Stimulated activated CD4-positive, alpha-beta T cell treated with anti-CD3 and anti-CD28 coated beads, Interleukin-1b, Interleukin-23, amount 100 ng/mL, for 24 hours (primary cell): Measurements from ENCODE around the gene COL1A1.

ENCODE experiments used
- DNase-seq, 4 experiments: peaks; one replicate each; pipeline ENCODE4 v3.0.0-alpha.2; 2020; ENCODE audit warnings: low read depth in 4 of 4, low spot score in 1 of 4

COL1A1 gene

DNA sequence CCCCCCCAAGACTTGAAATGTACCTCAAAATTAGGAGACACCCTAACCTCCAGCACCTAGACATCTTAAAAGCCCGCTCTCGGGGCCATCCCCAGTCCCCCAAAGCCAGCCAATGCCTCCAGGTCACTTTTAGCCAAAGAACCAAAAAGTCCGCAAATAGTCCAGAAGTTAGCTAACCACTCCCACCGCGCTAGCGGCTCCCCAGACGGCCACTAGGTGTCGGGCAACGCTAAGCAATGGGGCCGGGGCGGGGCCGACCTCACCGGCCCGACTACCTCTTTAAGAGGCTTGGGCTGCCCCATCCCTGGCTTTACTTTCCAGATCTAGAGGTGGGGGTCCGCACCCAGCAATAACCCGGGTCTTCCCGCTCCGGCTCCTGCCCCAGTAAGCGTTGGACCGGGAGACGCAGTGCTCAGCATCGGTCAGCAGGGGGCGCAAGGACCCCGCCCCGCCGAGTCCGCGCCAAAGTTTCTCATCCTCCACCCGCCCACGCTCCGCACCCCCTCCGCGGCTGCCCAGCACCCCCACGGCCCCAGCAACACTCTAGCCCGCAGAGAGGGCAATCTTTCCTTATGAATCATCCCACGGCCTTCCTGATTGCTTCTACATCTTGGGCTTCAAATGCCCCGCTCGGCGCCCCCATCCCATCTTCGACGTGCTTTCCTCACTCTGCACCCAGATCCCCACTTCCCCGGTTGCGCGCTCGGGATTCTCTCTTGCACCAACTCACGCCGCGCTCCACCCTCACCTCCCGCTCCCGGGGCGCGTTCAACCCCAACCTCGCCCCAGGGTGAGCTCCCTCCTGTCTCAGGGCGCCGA is 765 bp downstream of the COL1A1 start:
- DNase-seq = peak; percentile 59 to 74 (median 70)

DNA sequence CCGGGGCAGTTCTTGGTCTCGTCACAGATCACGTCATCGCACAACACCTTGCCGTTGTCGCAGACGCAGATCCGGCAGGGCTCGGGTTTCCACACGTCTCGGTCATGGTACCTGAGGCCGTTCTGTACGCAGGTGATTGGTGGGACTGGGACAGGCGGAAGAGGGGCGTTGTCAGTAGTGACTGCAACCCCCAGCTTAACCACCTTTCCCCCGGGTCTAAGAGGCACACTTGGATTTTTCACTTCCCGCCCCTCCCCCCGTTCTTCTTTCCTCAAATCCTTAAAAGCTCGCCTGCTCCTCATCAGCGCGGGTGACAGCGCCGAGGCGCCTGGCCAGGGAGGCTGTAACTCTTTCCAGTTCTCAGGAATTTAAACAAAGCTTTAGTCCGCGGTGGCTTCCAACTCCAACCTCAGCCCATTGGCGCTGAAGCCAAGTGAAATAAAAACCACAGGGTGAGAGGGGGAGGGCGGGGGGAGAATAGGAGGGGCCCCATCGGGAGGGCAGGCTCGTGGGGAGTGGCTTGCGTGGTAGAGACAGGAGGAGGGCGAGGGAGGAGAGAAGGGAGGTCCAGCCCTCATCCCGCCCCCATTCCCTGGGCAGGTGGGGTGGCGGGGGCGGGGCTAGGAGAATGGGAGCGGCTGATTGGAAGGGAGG is 1.5 kb downstream of the COL1A1 start:
- DNase-seq = peak in 3 of 4 experiments; percentile 24 to 60 (median 42)

DNA sequence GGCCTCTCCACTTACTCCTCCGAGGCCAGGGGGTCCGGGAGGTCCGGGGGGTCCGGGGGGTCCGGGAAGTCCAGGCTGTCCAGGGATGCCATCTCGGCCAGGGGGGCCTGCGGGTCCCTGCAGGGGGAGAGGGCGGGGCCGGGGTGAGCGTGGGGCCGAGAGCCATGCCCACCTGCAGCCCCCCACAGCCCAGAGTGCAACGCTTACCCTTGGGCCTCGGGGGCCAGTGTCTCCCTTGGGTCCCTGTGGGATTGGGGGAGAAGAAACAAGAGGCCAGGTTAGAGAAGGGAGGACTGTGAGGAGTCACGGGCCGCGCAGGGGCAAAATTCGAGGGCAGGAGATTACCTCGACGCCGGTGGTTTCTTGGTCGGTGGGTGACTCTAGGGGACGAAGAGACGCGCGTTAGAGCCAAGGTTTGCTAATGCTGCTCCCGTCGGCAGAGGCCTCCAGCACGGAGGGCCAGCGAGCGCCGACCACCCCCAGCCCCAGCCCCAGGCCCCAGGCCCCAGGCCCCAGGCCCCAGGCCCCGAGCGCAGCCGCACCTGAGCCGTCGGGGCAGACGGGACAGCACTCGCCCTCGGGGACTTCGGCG is 2.1 kb downstream of the COL1A1 start:
- DNase-seq = no peak

DNA sequence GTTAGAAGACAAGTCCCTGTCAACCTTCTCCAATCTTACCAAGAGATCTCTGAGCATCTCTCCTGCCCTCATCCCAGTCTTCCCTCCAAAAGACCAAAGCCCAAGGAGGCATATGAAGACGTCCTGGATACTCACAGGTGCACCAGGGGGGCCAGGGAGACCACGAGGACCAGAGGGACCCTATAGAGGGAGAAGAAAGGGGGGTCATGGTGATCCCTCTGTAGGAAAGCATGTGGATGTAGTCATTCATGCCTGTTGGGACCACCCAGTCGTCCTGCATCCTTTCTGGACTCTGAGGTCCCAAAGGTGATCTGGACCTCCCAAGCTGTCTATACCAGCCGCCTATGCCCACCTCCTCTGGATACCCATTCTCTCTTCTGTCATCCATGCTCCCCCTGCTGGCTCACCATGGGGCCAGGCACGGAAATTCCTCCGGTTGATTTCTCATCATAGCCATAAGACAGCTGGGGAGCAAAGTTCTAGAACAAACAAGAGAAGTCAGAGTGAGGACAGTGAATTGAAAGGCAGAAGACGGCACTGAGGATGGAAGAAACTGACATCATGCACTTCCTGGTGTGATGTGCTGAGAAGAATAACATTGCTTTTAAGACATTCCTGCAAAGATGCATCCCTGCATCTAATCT is 3.3 kb downstream of the COL1A1 start:
- peak in 3 of 4 experiments; percentile 21 to 49 (median 31) for DNase-seq

DNA sequence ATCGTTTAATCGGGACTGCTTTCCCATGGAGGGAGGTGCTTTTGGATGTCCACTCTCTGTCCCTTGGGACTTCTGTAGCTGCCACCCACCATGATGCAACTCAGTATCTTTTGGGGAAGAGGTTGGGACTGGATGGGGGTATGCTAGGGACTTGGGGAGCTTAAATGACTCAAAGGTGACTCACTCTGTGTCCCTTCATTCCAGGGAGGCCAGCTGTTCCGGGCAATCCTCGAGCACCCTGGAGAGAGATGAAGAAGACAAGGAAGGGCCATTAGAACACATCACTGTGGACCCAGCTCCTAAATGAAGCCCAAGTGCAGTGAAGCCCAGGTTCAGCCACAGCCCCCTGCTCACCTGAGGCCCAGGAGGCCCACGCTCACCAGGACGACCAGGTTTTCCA is 4.6 kb downstream of the COL1A1 start:
- no peak for DNase-seq

DNA sequence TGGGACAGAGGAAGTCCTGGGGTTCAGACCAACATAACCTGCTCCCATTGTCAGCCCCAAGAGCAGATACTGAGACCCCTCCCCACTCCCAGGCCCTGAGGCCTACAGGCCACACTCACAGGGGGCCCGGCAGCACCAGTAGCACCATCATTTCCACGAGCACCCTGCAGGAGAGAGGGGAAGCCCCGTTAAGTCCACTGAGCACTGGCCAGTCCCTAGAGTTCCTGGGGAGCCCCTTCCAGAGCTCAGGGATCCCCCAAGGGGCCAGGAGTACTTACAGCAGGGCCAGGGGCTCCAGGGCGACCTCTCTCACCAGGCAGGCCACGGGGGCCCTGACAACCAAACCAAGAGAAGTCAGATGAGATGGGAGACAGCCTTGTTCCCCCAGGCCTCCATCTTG is 5.4 kb downstream of the COL1A1 start:
- no peak for DNase-seq

DNA sequence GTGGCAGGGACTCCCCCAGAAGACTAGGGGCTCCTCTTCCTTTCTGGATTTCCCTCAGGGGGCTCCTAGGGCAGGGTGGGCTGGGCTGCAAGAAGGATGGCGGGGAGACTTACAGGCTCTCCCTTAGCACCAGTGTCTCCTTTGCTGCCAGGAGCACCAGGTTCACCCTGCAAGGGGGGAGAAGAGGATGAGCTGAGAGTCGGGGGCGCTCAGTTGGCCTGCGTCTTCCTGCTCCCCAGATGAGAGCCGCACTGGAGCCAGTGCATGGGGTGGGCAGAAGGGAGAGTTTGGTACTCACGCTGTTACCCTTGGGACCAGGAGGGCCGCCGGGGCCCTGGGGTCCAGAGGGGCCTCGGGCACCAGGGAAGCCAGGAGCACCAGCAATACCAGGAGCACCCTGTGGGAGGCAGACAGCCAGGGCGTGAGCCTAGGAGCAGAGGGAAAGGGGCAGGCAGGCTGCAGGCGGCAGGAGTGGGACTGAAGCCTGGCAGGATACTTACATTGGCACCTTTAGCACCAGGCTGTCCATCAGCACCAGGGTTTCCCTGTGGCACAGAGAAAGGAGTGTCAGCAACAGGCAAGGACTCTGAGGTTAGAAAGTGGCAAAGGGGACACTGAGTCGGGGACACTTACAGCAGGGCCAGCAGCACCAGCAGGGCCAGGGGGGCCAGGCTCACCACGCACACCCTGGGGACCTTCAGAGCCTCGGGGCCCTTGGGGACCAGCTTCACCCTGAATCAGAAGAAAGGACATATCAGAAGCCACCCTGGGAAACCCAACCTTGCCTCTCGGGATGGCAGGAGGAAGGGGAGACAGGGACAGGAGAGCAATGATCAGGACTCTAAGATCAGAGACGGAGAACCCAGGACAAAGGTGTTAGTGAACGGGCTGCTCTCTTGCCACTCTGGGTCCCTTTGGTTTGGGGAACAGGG is 6.2 kb downstream of the COL1A1 start:
- DNase-seq = no peak

DNA sequence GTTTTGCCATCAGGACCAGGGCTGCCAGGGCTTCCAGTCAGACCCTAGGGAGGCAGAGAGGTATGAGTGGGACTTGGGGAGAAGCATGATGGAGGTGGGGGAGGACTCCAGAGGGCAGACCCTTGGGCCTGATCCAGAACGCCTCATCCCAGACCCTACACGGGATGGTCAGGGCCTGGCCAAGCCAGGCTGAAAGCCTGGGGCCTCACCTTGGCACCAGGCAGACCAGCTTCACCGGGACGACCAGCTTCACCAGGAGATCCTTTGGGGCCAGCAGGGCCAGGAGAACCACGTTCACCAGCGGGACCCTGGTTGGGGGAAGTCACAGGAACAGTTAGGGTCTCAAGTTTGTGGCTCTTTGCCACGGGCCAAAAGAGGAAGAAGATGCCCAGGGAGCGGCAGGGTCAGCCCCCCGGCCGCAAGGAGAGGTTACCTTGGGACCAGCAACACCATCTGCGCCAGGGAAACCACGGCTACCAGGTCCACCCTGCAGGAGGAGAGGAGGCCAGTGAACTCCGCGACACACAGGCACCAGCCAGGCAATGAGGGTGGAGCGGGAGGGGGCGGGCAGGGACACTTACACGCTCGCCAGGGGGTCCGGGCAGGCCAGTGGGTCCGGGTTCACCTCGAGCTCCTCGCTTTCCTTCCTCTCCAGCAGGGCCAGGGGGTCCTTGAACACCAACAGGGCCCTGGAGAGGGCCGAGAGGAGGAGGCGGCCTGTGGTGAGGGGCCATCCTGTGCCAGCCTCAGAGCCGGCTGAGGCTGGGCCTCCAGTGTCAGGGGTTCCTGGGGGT is 7.1 kb downstream of the COL1A1 start:
- DNase-seq = no peak

DNA sequence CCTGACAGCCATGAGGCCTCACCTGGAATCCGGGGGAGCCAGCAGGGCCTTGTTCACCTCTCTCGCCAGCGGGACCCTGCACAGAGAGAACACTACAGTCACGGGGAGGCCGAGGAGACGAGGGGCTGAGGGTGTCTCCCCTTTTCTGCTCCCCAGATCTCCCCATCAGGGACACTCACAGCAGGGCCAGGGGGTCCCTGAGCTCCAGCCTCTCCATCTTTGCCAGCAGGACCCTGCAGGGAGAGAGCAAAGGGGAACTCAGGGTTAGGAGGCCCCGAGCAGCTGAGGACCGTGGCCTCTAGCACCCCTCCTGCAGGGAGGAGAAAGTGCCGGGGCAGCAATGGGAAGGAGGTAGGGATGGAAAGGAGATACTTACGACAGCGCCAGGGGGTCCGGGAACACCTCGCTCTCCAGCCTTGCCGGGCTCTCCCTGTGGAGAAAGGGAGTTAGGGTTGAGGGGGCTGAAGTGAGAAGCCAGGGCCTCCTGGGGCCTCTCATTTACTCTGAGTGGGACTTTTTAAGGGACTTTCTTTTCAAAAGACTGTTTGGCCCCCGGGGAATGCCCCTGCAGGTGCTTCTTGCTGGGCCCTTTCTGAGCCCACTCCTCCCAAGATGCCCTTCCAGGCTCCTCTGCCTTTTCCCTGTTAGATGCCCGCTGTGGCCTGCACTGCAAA is 8.7 kb downstream of the COL1A1 start:
- no peak for DNase-seq

DNA sequence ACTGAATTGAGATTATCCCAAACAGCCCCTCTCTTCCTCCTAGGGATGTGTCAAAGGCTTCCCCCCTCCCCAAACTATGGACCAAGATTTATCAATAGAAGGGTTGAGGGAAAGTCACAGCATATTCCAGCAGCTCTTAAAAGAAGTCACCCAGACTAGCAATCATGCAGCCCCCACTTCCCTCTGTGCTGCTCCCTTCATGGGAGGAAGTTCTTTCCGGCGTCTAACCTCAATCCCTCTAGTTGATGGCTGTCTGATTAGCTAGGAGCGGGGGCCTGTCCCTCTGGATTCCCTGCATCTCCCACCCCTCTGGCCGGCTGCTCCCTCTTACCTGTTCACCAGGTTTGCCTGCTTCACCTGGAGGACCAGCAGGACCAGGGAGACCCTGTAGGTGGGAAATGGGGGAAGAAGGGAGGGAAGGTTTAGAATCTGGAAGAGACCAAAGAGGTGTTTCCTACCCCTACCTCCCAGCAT is 9.2 kb downstream of the COL1A1 start:
- no peak for DNase-seq

DNA sequence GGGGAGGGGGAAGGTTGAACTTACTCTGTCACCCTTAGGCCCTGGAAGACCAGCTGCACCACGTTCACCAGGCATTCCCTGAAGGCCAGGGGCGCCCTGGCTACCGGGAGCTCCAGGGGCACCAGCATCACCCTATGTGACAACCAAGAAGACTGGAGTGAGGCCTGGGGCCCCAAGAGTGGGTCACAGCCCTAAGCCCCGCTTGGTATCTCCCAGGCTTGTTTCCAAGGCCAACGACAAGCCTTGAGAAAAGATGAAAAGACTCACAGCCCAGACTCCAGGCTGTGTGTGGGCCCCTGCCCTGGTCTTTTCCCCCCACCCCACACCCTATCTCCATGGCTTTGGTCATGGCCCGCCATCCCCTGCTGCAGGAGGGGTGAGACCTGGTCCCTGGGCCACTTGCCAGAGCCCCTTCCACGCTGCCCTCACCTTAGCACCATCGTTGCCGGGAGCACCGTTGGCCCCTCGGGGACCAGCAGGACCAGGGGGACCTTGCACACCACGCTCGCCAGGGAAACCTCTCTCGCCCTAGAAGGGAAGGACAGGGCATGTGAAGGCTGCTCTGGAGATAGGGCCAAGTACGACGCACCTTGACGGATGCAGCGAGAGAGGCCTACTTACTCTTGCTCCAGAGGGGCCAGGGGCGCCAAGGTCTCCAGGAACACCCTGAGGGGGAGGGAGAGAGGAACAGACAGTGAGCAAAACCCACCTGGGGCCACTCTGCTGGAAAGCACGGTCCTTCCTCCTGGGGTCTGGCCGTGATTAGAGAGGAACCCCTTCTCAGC is 9.9 kb downstream of the COL1A1 start:
- no peak for DNase-seq

DNA sequence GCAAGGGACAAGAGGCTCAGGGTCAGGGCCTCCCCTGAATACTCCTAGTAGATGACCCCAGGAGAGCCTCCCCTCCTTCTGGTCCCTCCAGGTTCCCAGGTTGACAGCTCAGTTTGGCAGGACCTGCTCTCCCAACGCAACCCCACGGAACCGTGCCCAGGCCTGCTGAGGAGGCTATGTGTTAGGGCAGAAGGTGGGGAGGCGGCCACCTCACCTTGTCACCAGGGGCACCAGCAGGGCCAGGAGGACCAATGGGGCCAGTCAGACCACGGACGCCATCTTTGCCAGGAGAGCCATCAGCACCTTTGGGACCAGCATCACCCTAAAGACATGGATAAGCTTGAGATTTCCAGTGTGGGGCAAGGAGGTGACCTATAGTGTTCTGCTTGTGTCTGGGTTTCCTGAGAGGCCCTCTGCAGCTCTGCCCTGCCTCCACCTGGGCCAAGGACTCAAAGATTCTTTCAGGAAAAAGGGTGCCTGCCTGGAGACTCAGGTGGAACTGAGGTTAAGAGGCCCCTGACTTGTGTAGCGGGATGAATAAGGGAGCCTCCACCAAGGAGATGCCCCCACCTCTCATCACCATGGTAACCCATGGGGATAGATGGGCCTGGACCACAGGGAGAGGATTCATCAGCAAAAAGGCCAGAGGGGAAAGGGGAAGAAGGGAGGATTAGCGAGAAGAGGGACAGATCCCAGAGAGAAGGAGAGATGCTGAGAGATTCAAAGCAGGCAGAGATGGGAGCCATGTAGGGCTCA is 10.7 kb downstream of the COL1A1 start:
- DNase-seq = no peak

DNA sequence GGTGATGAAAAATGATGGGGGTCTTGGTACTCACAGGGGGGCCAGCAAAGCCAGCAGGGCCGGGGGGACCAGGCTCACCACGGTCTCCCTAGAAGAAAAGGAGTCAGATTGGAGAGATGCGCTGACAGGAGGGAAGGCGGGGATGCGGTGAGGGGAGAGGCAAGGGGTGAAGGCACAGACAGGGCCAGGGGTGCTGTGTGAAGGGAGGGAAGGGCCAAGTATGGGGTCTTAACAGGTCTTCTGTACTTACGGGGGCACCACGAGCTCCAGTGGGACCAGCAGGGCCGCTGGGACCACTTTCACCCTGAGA is 11.2 kb downstream of the COL1A1 start:
- no peak for DNase-seq

DNA sequence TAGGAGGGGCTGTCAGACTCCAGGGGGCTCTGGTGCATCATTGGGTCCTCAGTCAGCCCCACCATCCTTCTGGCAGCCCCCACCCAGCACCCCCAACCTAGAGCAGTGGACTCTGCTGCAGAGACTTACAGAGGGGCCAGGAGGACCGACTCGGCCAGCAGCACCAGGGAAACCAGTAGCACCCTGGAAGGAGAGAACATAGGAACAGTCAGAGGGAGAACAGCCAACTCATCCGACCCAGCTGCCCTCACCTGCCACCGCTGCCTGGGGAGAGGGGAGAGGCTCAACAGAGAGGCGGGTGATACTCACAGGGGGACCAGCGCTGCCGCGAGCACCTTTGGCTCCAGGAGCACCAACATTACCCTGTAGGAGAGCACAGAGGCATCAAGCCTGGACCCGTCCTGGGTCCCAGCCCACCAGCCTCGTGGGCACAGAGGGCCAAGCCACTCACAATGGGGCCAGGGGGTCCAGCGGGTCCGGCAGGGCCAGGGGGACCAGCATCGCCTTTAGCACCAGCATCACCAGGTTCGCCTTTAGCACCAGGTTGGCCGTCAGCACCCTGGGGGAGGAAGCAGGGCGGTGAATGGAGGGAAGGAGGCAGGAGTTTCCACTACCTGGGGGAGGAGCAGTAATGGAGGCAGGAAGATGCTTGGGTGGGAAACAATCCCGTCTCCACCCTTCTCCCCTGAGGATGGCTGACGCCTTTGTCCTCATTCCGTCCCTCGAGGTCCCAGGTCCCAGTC is 11.7 kb downstream of the COL1A1 start:
- DNase-seq = no peak

DNA sequence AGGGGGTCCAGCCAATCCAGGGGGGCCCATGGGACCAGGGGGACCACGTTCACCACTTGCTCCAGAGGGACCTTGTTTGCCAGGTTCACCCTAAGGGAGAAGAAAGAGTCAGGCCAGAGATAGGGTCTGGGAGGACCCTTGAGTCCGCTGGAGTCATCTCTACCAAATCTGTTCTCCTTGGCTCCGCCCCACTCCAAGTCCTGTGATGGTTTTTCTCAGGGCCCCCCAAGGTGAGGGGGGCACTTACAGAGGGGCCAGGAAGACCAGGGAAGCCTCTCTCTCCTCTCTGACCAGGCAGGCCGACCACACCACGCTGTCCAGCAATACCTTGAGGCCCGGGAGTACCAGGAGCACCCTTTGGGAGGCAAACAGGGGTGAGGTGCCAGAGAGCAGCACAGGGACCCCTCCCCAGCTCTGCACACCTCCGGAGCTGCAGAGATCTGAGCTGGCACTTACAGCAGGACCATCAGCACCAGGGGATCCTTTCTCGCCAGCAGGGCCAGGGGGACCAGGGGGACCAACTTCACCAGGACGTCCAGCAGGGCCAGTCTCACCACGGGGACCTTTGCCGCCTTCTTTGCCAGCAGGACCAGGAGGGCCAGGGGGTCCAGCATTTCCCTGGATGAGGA is 12.4 kb downstream of the COL1A1 start:
- no peak for DNase-seq

DNA sequence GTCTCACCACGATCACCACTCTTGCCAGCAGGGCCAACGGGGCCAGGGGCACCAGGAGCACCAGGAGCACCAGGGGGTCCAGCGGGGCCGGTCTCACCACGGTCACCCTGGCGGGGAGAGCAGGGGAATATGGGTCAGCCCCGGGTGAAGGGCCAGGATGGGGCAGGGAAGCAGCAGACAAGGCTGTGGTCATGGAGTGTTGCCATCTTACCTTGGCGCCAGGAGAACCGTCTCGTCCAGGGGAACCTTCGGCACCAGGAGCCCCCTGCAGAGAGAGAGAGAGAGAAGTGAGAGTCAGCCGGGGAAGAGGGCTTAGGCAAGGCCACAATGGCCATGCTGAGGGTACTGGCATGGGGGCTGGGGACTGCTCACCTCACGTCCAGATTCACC is 12.9 kb downstream of the COL1A1 start:
- no peak for DNase-seq
